ENCODE data around the gene ZSCAN20. TPM values are rescaled to one million over a fixed set of nuclear protein-coding genes. Genes with fewer than 3 reads are reported as not detected.

Gene ZSCAN20
- total RNA-seq, 1 donor from 2014 or later, result 6.9 TPM

DNA sequence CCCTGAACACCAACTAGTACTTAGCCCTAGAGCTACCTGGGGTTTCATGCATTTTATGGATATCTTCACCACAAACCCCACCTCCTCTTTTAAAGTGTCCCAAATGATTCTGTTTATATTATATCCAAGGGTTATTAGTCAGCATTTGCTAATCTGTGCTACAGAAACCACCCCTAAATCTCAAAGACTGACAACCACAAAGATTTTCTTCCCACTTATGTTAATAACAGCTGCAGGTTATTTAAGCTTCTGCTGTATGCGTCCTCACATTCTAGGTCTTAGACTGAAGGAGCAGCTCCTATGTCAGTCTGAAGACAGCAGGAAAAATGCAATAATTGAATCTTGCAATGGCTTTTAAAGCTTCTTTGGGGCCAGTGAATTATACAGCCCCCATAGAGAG is 30.3 kb upstream of the ZSCAN20 start:
- Mint-ChIP-seq H3K4me3 (ENCODE audit: unreplicated experiment) (no peak overlapping the region), H3K4me1 (ENCODE audit: low read depth, unreplicated experiment) (peaks cover 17% of the 10 kb centered on the region), H3K36me3 (ENCODE audit: low read depth, unreplicated experiment) (no peaks in the 10 kb centered on the region), H3K27ac (ENCODE audit: unreplicated experiment) (no peak overlapping the region), H3K27me3 (ENCODE audit: low read depth, unreplicated experiment) (peaks cover 10% of the 10 kb centered on the region), H3K9me3 (ENCODE audit: unreplicated experiment) (peaks cover 2% of the 10 kb centered on the region)
- no peaks in the 10 kb centered on the region for H4K20me1 ChIP-seq (ENCODE audit: insufficient read depth, low read length)
- TF ChIP-seq EZH2 (IDR thresholded peaks at IDR 0.05; ENCODE audit: insufficient read depth, low read length), result no peak
- TF ChIP-seq, protein P1, sequence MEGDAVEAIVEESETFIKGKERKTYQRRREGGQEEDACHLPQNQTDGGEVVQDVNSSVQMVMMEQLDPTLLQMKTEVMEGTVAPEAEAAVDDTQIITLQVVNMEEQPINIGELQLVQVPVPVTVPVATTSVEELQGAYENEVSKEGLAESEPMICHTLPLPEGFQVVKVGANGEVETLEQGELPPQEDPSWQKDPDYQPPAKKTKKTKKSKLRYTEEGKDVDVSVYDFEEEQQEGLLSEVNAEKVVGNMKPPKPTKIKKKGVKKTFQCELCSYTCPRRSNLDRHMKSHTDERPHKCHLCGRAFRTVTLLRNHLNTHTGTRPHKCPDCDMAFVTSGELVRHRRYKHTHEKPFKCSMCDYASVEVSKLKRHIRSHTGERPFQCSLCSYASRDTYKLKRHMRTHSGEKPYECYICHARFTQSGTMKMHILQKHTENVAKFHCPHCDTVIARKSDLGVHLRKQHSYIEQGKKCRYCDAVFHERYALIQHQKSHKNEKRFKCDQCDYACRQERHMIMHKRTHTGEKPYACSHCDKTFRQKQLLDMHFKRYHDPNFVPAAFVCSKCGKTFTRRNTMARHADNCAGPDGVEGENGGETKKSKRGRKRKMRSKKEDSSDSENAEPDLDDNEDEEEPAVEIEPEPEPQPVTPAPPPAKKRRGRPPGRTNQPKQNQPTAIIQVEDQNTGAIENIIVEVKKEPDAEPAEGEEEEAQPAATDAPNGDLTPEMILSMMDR (IDR thresholded peaks at IDR 0.05; ENCODE audit: insufficient read depth, low read depth, low read length), result no peak
- peaks cover 13% of the 10 kb centered on the region for H3K4me1 ChIP-seq (ENCODE audit: insufficient read depth, low read length)
- H3K9ac ChIP-seq (ENCODE audit: low read length), result no peak overlapping the region
- H3K36me3 ChIP-seq (ENCODE audit: insufficient read depth, low read length), result no peaks in the 10 kb centered on the region
- no peaks in the 10 kb centered on the region for H3K27me3 ChIP-seq (ENCODE audit: insufficient read depth, low read length)
- no peak overlapping the region for H3K4me3 ChIP-seq (ENCODE audit: insufficient read depth, low read depth, low read length)
- no peak overlapping the region for H3K27ac ChIP-seq (ENCODE audit: low read depth, low read length)
- FAIRE-seq, result no peak
- H3K9me3 ChIP-seq (ENCODE audit: insufficient read depth, low read depth, low read length), result no peaks in the 10 kb centered on the region
- H3K4me2 ChIP-seq (ENCODE audit: low read length), result peak overlapping the region; percentile 2
- H3K79me2 ChIP-seq (ENCODE audit: insufficient read depth, low read length), result no peaks in the 10 kb centered on the region
- peak; percentile 48 for DNase-seq (ENCODE audit: low read depth)
- H2AFZ ChIP-seq (ENCODE audit: low read depth, low read length), result no peak overlapping the region

GRCh38 chr1:33443080-33443704 is 29.3 kb upstream of the ZSCAN20 start:
- no peaks in the 10 kb centered on the region for H3K36me3 ChIP-seq (ENCODE audit: insufficient read depth, low read length)
- peaks cover 17% of the 10 kb centered on the region for H3K4me1 Mint-ChIP-seq (ENCODE audit: low read depth, unreplicated experiment)
- no peak overlapping the region for H3K4me3 ChIP-seq (ENCODE audit: insufficient read depth, low read depth, low read length)
- H3K27ac ChIP-seq (ENCODE audit: low read depth, low read length), result no peak overlapping the region
- DNase-seq (ENCODE audit: low read depth) (peak; percentile 64), FAIRE-seq (peak; percentile 29)
- TF ChIP-seq, protein P1 (IDR thresholded peaks at IDR 0.05; ENCODE audit: insufficient read depth, low read depth, low read length), result no peak
- TF ChIP-seq EZH2 (IDR thresholded peaks at IDR 0.05; ENCODE audit: insufficient read depth, low read length), result no peak
- H2AFZ ChIP-seq (ENCODE audit: low read depth, low read length), result peak overlapping the region; percentile 15
- no peak overlapping the region for H3K4me3 Mint-ChIP-seq (ENCODE audit: unreplicated experiment)
- H3K9me3 ChIP-seq (ENCODE audit: insufficient read depth, low read depth, low read length), result no peaks in the 10 kb centered on the region
- H3K27me3 Mint-ChIP-seq (ENCODE audit: low read depth, unreplicated experiment), result peaks cover 10% of the 10 kb centered on the region
- no peaks in the 10 kb centered on the region for H3K36me3 Mint-ChIP-seq (ENCODE audit: low read depth, unreplicated experiment)
- no peaks in the 10 kb centered on the region for H3K27me3 ChIP-seq (ENCODE audit: insufficient read depth, low read length)
- H4K20me1 ChIP-seq (ENCODE audit: insufficient read depth, low read length), result no peaks in the 10 kb centered on the region
- H3K9ac ChIP-seq (ENCODE audit: low read length), result no peak overlapping the region
- H3K79me2 ChIP-seq (ENCODE audit: insufficient read depth, low read length), result no peaks in the 10 kb centered on the region
- H3K4me1 ChIP-seq (ENCODE audit: insufficient read depth, low read length), result peaks cover 13% of the 10 kb centered on the region
- peak overlapping the region; percentile 59 for H3K27ac Mint-ChIP-seq (ENCODE audit: unreplicated experiment)
- peak overlapping the region; percentile 11 for H3K4me2 ChIP-seq (ENCODE audit: low read length)
- H3K9me3 Mint-ChIP-seq (ENCODE audit: unreplicated experiment), result peaks cover 2% of the 10 kb centered on the region

- Histone ChIP-seq H3K9me3 (ENCODE audit: insufficient read depth, low read depth, low read length) (no peaks in the 10 kb centered on the region), H3K4me3 (ENCODE audit: insufficient read depth, low read depth, low read length) (no peak overlapping the region), H3K4me1 (ENCODE audit: insufficient read depth, low read length) (peaks cover 13% of the 10 kb centered on the region), H3K27me3 (ENCODE audit: insufficient read depth, low read length) (no peaks in the 10 kb centered on the region), H3K36me3 (ENCODE audit: insufficient read depth, low read length) (no peaks in the 10 kb centered on the region), H3K4me2 (ENCODE audit: low read length) (peak overlapping the region; percentile 11), H2AFZ (ENCODE audit: low read depth, low read length) (peak overlapping the region; percentile 15), H4K20me1 (ENCODE audit: insufficient read depth, low read length) (no peaks in the 10 kb centered on the region), H3K79me2 (ENCODE audit: insufficient read depth, low read length) (no peaks in the 10 kb centered on the region), H3K27ac (ENCODE audit: low read depth, low read length) (no peak overlapping the region), H3K9ac (ENCODE audit: low read length) (no peak overlapping the region)
- DNase-seq (ENCODE audit: low read depth) (no peak), FAIRE-seq (no peak)
- H3K27ac Mint-ChIP-seq (ENCODE audit: unreplicated experiment), result no peak overlapping the region
- peaks cover 10% of the 10 kb centered on the region for H3K27me3 Mint-ChIP-seq (ENCODE audit: low read depth, unreplicated experiment)
- no peaks in the 10 kb centered on the region for H3K36me3 Mint-ChIP-seq (ENCODE audit: low read depth, unreplicated experiment)
- H3K4me3 Mint-ChIP-seq (ENCODE audit: unreplicated experiment), result no peak overlapping the region
- no peaks in the 10 kb centered on the region for H3K9me3 Mint-ChIP-seq (ENCODE audit: unreplicated experiment)
- peaks cover 17% of the 10 kb centered on the region for H3K4me1 Mint-ChIP-seq (ENCODE audit: low read depth, unreplicated experiment)
- TF ChIP-seq, protein P1 (IDR thresholded peaks at IDR 0.05; ENCODE audit: insufficient read depth, low read depth, low read length), result no peak
- TF ChIP-seq EZH2 (IDR thresholded peaks at IDR 0.05; ENCODE audit: insufficient read depth, low read length), result no peak
These were observed 28.7 kb upstream of the ZSCAN20 start for GRCh38 chr1:33443705-33444180.

All from astrocyte (in vitro differentiated cells and primary cell).